T-helper 2 cell (primary cell): ENCODE measurements around the gene THOC3.
A peak's percentile ranks its signal among the peaks of the same experiment; 100 is the strongest.
"Not testable (repeated sequence)": the region's sequence is repeated elsewhere in the genome, so short reads cannot be mapped to it uniquely, and the experiment has no call there.

Experiments used
- DNase-seq, 5 experiments: peaks; one replicate each; pipeline versions ENCODE4 v3.0.0 to v3.0.0-alpha.2; 2012 to 2022

The THOC3 gene

DNA sequence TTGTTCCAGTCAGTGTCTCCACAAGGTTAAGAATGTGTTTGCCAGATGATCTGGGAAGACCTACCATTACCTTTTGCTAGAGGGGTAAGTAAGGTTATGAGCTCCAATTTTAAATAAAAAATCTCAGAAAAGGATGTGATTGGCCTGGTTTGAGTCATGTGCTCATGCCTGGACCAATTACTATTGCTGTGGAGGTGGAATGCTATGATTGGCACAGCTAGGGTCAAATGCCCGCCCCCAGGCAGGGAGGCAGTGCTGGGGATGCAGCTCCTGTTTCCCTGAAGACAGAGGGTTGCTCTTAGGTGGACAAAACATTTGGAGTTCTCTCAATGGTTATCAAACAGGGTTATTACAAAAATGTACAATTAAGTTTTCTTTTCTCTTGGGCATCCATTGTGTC lies 29.6 kb downstream of the THOC3 start:
- DNase-seq = not testable (repeated sequence)

DNA sequence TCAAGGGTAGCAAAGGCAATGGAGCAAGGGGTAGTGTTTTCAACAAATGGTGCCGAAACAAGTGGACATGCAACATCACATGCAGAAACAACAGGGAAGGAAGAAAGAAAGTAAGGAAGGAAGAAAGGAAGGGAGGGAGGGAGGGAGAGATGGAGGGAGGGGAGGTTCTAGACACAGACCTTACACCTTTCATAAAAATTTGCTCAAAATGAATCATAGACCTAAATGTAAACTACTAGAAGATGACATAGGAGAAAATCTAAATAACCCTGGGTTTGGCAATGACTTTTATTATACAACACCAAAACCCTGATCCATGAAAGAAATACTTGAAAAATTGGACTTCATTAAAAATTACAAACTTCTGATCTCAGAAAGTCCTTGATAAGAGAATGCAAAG lies 39.4 kb downstream of the THOC3 start:
- DNase-seq = not testable (repeated sequence)

DNA sequence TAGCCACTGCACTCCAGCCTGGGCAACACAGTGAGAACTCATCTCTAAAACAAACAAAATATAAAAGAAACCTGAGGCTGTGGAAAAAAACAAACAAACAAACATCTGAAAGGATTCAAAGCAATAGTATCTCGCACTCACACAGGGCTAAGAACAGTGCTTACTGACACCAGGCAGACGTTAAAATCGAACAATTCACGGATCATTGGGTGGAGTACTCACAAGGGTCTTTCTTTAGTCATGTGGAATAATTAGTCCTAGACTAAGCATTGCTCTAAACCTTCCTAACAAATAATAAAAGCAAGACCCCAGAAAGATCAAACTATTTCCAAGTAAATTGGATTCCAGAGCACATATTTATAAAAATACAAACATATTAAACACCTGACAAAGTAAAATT lies 43.0 kb downstream of the THOC3 start:
- not testable (repeated sequence) for DNase-seq

DNA sequence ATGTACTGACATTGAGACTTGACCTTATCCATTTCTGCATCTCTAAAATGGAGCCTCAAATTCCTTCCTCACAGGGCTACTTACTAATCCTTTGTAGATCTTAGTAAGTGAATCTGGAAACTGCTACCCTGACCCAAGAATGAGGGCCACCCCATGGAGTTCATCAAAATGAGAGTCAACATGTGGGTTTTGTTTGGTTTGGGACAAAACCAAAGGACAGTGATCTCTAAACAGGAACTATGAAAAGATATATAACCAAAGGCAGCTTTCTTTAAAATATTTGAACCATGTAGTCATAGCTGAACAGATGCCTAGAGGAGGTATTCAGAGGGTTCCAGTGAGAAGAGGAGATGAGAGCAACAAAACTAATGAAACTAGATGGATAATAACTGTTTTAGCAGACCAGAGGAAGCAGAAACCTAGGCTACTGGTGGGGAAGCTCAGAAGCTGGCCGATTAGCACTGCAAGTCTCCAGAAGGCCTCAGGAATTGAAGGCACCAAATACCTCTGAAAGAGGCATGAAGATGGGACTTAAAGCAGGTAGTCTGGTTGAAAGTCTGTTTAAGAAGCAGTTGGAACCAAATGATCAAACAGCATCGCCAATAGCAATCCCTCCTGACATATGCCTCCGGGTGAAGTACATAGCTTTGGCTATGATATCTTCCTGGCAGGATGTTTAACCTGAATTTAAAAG lies 45.8 kb downstream of the THOC3 start:
- DNase-seq = no peak

DNA sequence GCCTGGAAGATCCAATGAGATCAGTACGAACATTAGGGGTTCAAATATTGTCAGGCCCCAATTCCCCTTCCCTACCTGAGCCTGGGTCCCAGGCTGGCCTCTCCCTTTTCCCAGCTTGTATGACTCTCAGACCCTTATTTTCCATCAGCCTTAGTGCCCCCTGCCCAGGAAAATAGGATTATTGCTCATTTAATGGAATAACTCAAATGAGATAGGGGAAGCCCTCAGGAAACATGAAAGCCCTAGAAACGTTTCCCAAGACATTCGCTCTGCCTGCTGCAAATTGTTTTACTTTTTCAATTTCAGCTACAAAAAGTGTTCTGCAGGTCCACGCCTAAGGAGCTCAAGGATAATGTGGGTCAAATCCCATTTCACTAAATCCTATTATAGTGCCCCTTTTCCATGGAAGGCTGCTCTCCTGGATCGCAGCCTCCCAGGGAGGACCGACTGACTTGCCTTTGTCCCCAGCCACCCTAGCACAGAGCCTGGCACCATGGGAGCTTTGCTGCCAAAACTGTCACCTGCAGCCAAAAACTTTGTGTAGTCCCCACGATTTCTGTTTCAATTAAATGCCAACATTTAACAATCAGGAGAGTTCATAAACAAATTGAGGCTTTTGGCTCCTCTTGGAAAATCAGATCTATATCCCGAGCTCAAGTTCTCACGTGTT lies 46.9 kb downstream of the THOC3 start:
- no peak for DNase-seq

DNA sequence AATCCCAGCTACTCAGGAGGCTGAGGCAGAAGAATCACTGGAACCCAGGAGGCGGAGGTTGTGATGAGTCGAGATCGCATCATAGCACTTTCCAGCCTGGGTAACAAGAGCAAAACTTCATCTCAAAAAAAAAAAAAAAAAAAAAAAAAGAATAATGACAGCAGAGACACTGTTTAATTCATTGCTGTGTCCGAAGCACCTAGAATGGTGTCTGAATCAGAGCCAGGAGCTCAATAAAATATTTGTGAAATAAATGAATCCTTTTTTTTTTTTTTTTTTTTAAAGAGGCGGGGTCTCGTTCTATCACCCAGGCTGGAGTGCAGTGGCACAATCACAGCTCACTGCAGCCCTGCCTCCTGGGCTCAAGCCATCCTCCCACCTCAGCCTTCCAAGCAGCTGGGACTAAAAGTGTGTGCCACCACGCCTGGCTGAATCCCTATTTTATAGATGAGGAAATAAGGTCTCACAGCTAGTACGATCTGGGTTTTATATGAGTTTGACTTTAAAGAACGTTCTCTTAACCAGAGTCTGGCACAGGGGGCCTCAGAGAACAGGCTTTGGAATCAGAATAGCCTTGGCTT lies 47.8 kb downstream of the THOC3 start:
- no peak for DNase-seq

DNA sequence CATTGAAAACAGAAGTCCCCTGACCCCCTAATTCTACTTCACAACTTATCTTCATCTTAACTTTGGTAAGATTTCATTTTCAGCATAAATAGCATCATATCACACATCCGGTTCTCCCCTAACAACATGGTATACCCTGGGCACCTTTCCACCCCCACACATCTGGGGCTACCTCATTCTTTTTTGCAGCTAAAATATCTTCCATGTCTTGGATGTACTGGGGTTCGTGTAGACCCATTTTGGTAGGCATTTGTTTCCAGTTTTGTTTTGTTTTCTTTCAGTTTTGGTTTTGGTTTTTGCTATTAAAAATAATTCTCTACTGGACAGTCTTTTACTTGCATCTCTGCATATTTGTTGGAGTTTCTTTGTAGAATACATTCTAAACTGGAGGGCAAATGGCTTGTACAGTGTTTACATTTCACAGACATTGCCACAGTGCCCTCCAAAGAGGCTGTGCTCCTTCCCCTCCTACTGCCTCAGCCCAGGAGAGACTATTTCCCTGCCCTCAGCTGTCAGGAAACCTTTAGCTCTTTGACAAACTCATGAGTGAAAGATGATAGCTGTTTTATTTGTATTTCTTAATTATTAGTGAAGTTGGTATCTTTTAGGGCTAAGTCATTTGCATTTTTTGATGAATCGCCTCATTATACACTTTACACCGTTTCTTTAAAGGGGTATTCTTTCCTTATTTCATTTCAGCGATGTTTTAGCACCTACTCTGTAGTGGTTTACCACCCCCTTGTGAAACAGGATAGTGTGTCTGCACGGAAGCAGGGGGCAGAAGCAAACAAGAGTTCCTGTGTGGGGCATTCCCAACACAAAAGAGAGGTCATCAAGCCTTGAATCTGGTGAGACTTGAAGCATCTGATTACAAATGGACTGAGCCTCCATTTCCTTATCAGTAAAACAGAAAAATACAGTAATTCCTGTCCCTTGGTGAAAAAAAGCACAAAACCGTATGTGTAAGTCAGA lies 52.8 kb downstream of the THOC3 start:
- DNase-seq = peak in 2 of 5 experiments; percentile 25 to 62

DNA sequence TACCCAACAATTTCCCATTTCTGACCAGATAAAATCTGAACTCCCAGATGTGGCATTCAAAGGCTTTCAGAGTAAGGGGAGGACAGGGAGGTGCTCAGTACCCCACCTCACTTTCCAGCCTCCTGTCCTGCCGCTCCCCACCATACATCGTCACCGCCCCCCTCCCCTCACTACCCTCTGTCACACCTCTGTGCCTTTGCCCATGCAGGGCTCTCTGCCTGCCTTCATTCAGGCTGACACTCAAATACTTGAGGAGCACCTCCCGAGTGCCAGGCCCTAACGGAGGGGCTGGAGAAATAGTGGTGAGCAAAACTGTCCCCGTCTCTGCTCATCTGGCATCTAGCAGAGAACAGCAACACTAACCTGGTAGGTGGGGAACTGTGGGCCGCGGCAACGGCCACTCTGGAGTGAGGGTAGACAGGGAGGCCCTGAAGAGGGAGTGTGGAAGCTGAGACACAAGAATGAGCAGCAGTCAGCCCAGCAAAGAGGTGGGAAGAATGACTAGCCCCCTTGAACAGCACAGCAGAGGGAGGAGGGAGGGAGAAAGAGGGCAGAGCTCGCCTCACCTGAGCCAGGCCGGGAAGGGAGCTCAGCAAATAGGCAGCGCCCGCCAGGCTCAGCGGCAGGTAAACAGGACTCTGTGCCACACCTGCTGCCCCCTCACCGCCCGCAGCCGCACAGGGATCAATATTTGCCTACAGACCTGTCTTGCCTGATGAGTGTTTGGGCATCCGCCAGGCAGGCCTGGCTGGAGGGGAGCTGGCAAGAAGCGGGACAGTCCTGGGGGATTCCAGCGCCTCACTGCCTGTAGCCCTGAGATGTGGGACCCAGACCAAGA lies 54.1 kb downstream of the THOC3 start:
- DNase-seq = not testable (repeated sequence)

DNA sequence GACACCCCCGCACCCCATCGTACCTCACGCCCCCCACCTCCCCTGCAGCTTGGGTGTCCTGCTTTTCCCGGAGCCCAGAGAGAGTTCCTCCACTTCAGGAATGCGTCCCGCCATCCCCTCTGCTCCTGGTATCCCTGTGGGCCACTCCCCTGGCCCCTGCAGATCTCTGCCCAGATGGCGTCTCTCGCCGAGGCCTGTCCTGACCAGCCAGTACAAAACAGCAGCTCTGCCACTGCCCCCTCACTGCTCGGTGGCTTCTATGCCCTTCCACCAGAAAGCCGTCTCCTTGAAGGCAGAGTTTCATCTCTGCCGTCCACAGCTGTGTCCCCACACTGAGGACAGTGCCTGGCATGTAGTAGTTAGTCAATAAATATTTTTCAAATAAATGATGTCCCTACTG lies 58.0 kb downstream of the THOC3 start:
- DNase-seq = not testable (repeated sequence)
